OCI-LY7 (cell line): ENCODE measurements around the gene PTPRO.

Experiments
- EZH2phosphoT487 ChIP-seq: fragments of 200-600 bp; sonication (generic); IDR thresholded peaks from 2 replicates; pipeline ENCODE4 v1.6.1; 2018; ENCODE audit warnings: low read depth, borderline replicate concordance, mild to moderate bottlenecking, mixed run types, antibody characterized with exemption, low read length, moderate library complexity, mixed read lengths
- TF ChIP-seq, protein P1 (sequence below): fragments of 200-600 bp; sonication (generic); conservative IDR thresholded peaks from 2 replicates; pipeline ENCODE4 v1.5.1; 2014; ENCODE audit warnings: mild to moderate bottlenecking, antibody characterized with exemption, low read length, moderate library complexity, mixed read lengths

DNA sequence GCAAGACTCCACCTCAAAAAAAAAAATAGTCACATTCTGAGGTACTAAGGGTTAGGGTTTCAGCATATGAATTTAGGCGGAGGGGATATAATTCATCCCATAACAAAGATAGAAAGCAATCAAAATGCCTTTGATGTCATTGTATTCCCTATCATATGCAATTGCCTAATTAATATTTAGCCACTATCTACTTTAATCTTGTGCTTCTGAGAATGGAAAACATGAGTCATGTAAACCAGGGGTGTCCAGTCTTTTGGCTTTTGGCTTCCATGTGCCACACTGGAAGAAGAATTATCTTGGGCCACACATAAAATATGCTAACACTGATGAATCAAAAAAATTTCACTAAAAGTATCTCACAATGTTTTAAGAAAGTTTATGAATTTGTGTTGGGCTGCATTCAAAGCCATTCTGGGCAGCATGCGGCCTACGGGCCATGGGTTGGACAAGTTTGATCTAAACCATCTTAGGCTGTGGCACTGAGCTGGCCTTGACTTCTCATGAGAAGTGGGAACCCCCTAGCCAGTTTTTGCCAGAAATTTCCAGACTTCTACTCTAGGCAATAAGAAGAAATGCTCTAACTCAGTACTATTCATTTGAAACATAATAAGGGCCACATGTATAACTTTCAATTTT, 219.8 kb downstream of the PTPRO start:
- TF ChIP-seq, protein P1, sequence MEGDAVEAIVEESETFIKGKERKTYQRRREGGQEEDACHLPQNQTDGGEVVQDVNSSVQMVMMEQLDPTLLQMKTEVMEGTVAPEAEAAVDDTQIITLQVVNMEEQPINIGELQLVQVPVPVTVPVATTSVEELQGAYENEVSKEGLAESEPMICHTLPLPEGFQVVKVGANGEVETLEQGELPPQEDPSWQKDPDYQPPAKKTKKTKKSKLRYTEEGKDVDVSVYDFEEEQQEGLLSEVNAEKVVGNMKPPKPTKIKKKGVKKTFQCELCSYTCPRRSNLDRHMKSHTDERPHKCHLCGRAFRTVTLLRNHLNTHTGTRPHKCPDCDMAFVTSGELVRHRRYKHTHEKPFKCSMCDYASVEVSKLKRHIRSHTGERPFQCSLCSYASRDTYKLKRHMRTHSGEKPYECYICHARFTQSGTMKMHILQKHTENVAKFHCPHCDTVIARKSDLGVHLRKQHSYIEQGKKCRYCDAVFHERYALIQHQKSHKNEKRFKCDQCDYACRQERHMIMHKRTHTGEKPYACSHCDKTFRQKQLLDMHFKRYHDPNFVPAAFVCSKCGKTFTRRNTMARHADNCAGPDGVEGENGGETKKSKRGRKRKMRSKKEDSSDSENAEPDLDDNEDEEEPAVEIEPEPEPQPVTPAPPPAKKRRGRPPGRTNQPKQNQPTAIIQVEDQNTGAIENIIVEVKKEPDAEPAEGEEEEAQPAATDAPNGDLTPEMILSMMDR, result no peak
- TF ChIP-seq EZH2phosphoT487, result no peak
